Panc1 (cell line): ENCODE data around the gene CWF19L2. TPM values are rescaled to one million over a fixed set of nuclear protein-coding genes. Genes with fewer than 3 reads are reported as not detected.

Experiments
- ATAC-seq: fragments of 200-7000 bp; cut with Tn5 transposase; 2 replicates; pipeline ENCODE4 v1.9.1; 2020; ENCODE audit warnings: mild to moderate bottlenecking, moderate library complexity
- BruUV-seq: library from RNA; stranded (reverse); fragments of 400-500 nt; replicated peaks from 2 replicates; lab custom pipeline; 2021; lab: Mats Ljungman, UMichigan
- CTCF ChIA-PET: fragments of 300-600 bp; sonication (Branson Sonifier 250); formaldehyde crosslinking; loops from one replicate; lab custom pipeline; 2022; ENCODE audit warnings: antibody characterized with exemption; lab: Charles Lee
- POLR2A ChIA-PET: fragments of 300-600 bp; sonication (Branson Sonifier 250); formaldehyde crosslinking; loops from one replicate; lab custom pipeline; 2022; ENCODE audit warnings: antibody characterized with exemption; lab: Charles Lee
- DNase-seq: peaks from one replicate; pipeline ENCODE4 v3.0.0-alpha.2; 2010; ENCODE audit warnings: low read depth, low spot score
- H3K27ac ChIP-seq: 2 replicates; pipeline ENCODE4 v1.5.1; 2011; ENCODE audit warnings: mild to moderate bottlenecking, low read length, inconsistent platforms
- H3K27me3 ChIP-seq: fragments of 200-500 bp; sonication (Bioruptor generic); 2 replicates; pipeline ENCODE4 v1.6.0; 2014; ENCODE audit warnings: low read length, inconsistent platforms; ENCODE audit not compliant: control insufficient read depth, insufficient read depth
- H3K36me3 ChIP-seq: fragments of 200-500 bp; sonication (Bioruptor generic); 2 replicates; pipeline ENCODE4 v1.5.1; 2014; ENCODE audit warnings: inconsistent platforms, mild to moderate bottlenecking, low read length, moderate library complexity; ENCODE audit not compliant: control insufficient read depth, insufficient read depth
- H3K4me1 ChIP-seq: 2 replicates; pipeline ENCODE4 v1.5.1; 2011; ENCODE audit warnings: inconsistent platforms, mild to moderate bottlenecking, low read length, moderate library complexity; ENCODE audit not compliant: control insufficient read depth, insufficient read depth
- H3K4me3 ChIP-seq, 2 experiments: 2 replicates each; pipeline ENCODE4 v1.5.1; 2011 to 2012; ENCODE audit warnings: low read depth in 2 of 2, low read length in 2 of 2, mild to moderate bottlenecking in 2 of 2, inconsistent platforms in 1 of 2, moderate library complexity in 1 of 2
- H3K9me3 ChIP-seq: fragments of 200-500 bp; sonication (Bioruptor generic); 2 replicates; pipeline ENCODE4 v1.5.1; 2014; ENCODE audit warnings: low read depth, mild to moderate bottlenecking, inconsistent platforms, low read length, moderate library complexity; ENCODE audit not compliant: control insufficient read depth, insufficient read depth
- CTCF ChIP-seq: fragments of 450-650 bp; IDR thresholded peaks from 2 replicates; pipeline ENCODE4 v1.5.1; 2017; ENCODE audit warnings: mild to moderate bottlenecking
- POLR2AphosphoS5 ChIP-seq: IDR thresholded peaks from 2 replicates; pipeline ENCODE4 v1.6.1; 2012; ENCODE audit warnings: mild to moderate bottlenecking, low read depth, low read length, moderate library complexity
- SIN3A ChIP-seq: IDR thresholded peaks from 2 replicates; pipeline ENCODE4 v1.6.1; 2012; ENCODE audit warnings: low read depth, mild to moderate bottlenecking, low read length, moderate library complexity, borderline replicate concordance; ENCODE audit not compliant: insufficient read depth
- TCF7L2 ChIP-seq: IDR thresholded peaks from 2 replicates; pipeline ENCODE4 v1.6.1; 2011; ENCODE audit warnings: mild to moderate bottlenecking, low read depth, low read length, inconsistent platforms
- in situ Hi-C: cut with HindIII; loops from 2 replicates; pipeline ENCODE4 v1.10.0; 2016; ENCODE audit warnings: low sequenced_read_pairs, low pct_unique_long_range_greater_than_20kb
- intact Hi-C: fragments of 100-400 bp; cut with micrococcal nuclease; formaldehyde crosslinking; loops from one replicate; pipeline ENCODE4 v1.10.0; 2022; ENCODE audit not compliant: unreplicated experiment
- total RNA-seq: library from RNA; stranded (reverse); gene quantifications from one replicate; pipeline ENCODE4 v1.2.1, GENCODE V29; 2021; ENCODE audit not compliant: unreplicated experiment
- TF ChIP-seq, protein P1 (sequence below), 2 experiments: IDR thresholded peaks; 2 replicates each; pipeline ENCODE4 v1.6.1; 2011 to 2012; ENCODE audit warnings: low read depth in 2 of 2, control low read depth in 1 of 2, low read length in 1 of 2, mild to moderate bottlenecking in 1 of 2, moderate library complexity in 1 of 2; ENCODE audit not compliant: insufficient read depth in 1 of 2

Gene CWF19L2
- total RNA-seq, 1 experiment from 2014 or later: 11.1 TPM

GRCh38 chr11:107504981-107505380 lies 47.4 kb upstream of the CWF19L2 start:
- in situ Hi-C loops (no loop called here), intact Hi-C loops (no loop called here)
- ChIA-PET POLR2A (no interaction called here), CTCF (no interaction called here)
- BruUV-seq: no TSS peak
- H3K27ac ChIP-seq: no peak overlapping the region
- H3K9me3 ChIP-seq: peaks cover 15% of the 10 kb centered on the region; the same call in 1 of the 2 replicates
- no peak for TF ChIP-seq CTCF
- TF ChIP-seq, protein P1, sequence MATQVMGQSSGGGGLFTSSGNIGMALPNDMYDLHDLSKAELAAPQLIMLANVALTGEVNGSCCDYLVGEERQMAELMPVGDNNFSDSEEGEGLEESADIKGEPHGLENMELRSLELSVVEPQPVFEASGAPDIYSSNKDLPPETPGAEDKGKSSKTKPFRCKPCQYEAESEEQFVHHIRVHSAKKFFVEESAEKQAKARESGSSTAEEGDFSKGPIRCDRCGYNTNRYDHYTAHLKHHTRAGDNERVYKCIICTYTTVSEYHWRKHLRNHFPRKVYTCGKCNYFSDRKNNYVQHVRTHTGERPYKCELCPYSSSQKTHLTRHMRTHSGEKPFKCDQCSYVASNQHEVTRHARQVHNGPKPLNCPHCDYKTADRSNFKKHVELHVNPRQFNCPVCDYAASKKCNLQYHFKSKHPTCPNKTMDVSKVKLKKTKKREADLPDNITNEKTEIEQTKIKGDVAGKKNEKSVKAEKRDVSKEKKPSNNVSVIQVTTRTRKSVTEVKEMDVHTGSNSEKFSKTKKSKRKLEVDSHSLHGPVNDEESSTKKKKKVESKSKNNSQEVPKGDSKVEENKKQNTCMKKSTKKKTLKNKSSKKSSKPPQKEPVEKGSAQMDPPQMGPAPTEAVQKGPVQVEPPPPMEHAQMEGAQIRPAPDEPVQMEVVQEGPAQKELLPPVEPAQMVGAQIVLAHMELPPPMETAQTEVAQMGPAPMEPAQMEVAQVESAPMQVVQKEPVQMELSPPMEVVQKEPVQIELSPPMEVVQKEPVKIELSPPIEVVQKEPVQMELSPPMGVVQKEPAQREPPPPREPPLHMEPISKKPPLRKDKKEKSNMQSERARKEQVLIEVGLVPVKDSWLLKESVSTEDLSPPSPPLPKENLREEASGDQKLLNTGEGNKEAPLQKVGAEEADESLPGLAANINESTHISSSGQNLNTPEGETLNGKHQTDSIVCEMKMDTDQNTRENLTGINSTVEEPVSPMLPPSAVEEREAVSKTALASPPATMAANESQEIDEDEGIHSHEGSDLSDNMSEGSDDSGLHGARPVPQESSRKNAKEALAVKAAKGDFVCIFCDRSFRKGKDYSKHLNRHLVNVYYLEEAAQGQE (IDR thresholded peaks at IDR 0.05; ENCODE audit: insufficient read depth in 1 of 2, low read depth in 2 of 2, low read length in 1 of 2): no peak
- TF ChIP-seq SIN3A: no peak
- no peak for TF ChIP-seq TCF7L2
- TF ChIP-seq POLR2AphosphoS5: no peak
- H3K27me3 ChIP-seq: no peaks in the 10 kb centered on the region
- DNase-seq (no peak), ATAC-seq (no peak)
- no peaks in the 10 kb centered on the region; the same call in 1 of the 2 replicates for H3K36me3 ChIP-seq
- H3K4me3 ChIP-seq: no peak overlapping the region
- no peaks in the 10 kb centered on the region for H3K4me1 ChIP-seq

DNA sequence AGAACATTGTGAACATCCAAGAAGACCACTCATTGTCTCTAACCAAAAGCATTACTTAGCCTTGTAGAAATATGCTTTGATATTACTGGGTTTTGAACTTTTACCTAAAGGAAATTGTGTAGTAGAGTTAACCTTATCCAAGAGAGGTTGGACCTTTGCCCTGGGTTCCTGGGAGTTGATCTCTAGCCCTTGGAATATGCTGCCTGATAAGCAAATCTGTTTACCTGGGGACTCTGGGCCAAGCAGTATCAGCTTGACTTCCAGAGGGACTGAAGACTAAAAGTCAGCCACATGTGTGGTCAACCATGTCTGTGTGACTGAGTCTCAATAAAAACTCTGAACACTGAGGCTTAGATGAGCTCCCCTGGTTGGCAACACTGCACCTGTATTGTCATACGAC lies 44.1 kb upstream of the CWF19L2 start:
- CTCF ChIA-PET: no interaction called here
- in situ Hi-C loops (no loop called here), intact Hi-C loops (no loop called here)

More for the DNA sequence above, 44.1 kb upstream of the CWF19L2 start:
- Histone ChIP-seq H3K4me3 (no peak overlapping the region), H3K9me3 (peaks cover 15% of the 10 kb centered on the region; the same call in 1 of the 2 replicates), H3K27ac (no peak overlapping the region), H3K4me1 (no peaks in the 10 kb centered on the region), H3K27me3 (no peaks in the 10 kb centered on the region), H3K36me3 (no peaks in the 10 kb centered on the region; the same call in 1 of the 2 replicates)
- BruUV-seq: no TSS peak
- DNase-seq (no peak), ATAC-seq (no peak)
- POLR2A ChIA-PET: interaction anchor here (0.6 kb wide), 1 partner anchor 400 kb away, joined by 7 read pairs; no protein-coding TSS in a partner anchor
- TF ChIP-seq, protein P1 (IDR thresholded peaks at IDR 0.05; ENCODE audit: insufficient read depth in 1 of 2, low read depth in 2 of 2, low read length in 1 of 2): no peak
- TF ChIP-seq SIN3A (no peak), CTCF (no peak), TCF7L2 (no peak), POLR2AphosphoS5 (no peak)
